GM15510 (cell line): ENCODE data around the gene LDHD.

ENCODE experiments used
- POLR2A ChIP-seq: IDR thresholded peaks from 3 replicates; pipeline ENCODE4 v1.6.1; 2011; ENCODE audit warnings: borderline replicate concordance; ENCODE audit not compliant: insufficient read length; ENCODE audit errors: extremely low read depth

LDHD gene

GRCh38 chr16:75108792-75109731 lies 7.5 kb downstream of the LDHD start:
- TF ChIP-seq POLR2A, result no peak

GRCh38 chr16:75107505-75107904 lies 9.1 kb downstream of the LDHD start:
- TF ChIP-seq POLR2A, result no peak

- TF ChIP-seq POLR2A, result no peak
Measured at GRCh38 chr16:75106351-75107274, 10.0 kb downstream of the LDHD start.

GRCh38 chr16:75105306-75106061 lies 11.1 kb downstream of the LDHD start:
- no peak for TF ChIP-seq POLR2A

GRCh38 chr16:75104836-75105235 lies 11.7 kb downstream of the LDHD start:
- TF ChIP-seq POLR2A, result no peak

GRCh38 chr16:75103994-75104393 lies 12.6 kb downstream of the LDHD start:
- no peak for TF ChIP-seq POLR2A

- no peak for TF ChIP-seq POLR2A
Measured at GRCh38 chr16:75102595-75102994, 14.0 kb downstream of the LDHD start.

- no peak for TF ChIP-seq POLR2A
Measured at GRCh38 chr16:75101635-75102034, 14.9 kb downstream of the LDHD start.

GRCh38 chr16:75100603-75100990 lies 16.0 kb downstream of the LDHD start:
- TF ChIP-seq POLR2A, result no peak

- TF ChIP-seq POLR2A, result no peak
Measured at GRCh38 chr16:75099738-75100602, 16.6 kb downstream of the LDHD start.

GRCh38 chr16:75099075-75099667 lies 17.4 kb downstream of the LDHD start:
- no peak for TF ChIP-seq POLR2A

- TF ChIP-seq POLR2A, result no peak
Measured at GRCh38 chr16:75097941-75098901, 18.4 kb downstream of the LDHD start.

- TF ChIP-seq POLR2A, result no peak
Measured at GRCh38 chr16:75097191-75097761, 19.3 kb downstream of the LDHD start.

- TF ChIP-seq POLR2A, result no peak
Measured at GRCh38 chr16:75096656-75097055, 19.9 kb downstream of the LDHD start.
